ENCODE data around the gene AKAP4. TPM values are rescaled to one million over a fixed set of nuclear protein-coding genes. Genes with fewer than 3 reads are reported as not detected.

AKAP4 gene
- total RNA-seq, 4 donors from 2014 or later: not detected

DNA sequence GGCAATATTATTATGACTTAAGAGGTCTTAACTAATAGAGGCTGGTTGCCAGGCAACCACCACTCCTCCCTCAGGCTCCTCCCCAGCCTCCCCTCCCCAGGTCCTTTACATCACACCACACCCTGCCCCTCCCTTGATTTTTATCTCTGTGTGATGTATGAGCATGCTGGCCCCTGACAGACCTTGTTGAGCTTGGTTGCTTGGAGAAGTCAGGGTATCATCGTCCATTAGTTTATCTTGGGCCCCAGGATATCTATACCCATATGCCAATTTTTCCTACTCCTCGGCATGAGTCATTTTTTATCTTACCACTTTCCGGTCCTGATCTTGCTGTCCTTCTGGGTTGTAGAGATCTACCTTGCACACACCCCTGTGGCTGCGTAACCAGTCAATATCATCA lies 2.5 kb downstream of the AKAP4 start:
- no peak for DNase-seq (ENCODE audit: low spot score in 2 of 2)
- 66% methylated on average over 4 of the region's 4 CpGs for WGBS
- TF ChIP-seq EP300 (IDR thresholded peaks at IDR 0.05) (no peak), POLR2AphosphoS5 (IDR thresholded peaks at IDR 0.05) (no peak), POLR2A (IDR thresholded peaks at IDR 0.05) (no peak)
- TF ChIP-seq, protein P1, sequence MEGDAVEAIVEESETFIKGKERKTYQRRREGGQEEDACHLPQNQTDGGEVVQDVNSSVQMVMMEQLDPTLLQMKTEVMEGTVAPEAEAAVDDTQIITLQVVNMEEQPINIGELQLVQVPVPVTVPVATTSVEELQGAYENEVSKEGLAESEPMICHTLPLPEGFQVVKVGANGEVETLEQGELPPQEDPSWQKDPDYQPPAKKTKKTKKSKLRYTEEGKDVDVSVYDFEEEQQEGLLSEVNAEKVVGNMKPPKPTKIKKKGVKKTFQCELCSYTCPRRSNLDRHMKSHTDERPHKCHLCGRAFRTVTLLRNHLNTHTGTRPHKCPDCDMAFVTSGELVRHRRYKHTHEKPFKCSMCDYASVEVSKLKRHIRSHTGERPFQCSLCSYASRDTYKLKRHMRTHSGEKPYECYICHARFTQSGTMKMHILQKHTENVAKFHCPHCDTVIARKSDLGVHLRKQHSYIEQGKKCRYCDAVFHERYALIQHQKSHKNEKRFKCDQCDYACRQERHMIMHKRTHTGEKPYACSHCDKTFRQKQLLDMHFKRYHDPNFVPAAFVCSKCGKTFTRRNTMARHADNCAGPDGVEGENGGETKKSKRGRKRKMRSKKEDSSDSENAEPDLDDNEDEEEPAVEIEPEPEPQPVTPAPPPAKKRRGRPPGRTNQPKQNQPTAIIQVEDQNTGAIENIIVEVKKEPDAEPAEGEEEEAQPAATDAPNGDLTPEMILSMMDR (IDR thresholded peaks at IDR 0.05): no peak
- Histone ChIP-seq H3K4me1 (no peaks in the 10 kb centered on the region), H3K9me3 (no peaks in the 10 kb centered on the region), H3K36me3 (no peaks in the 10 kb centered on the region), H3K4me3 (no peak overlapping the region), H3K27me3 (no peaks in the 10 kb centered on the region), H3K27ac (no peak overlapping the region)

DNA sequence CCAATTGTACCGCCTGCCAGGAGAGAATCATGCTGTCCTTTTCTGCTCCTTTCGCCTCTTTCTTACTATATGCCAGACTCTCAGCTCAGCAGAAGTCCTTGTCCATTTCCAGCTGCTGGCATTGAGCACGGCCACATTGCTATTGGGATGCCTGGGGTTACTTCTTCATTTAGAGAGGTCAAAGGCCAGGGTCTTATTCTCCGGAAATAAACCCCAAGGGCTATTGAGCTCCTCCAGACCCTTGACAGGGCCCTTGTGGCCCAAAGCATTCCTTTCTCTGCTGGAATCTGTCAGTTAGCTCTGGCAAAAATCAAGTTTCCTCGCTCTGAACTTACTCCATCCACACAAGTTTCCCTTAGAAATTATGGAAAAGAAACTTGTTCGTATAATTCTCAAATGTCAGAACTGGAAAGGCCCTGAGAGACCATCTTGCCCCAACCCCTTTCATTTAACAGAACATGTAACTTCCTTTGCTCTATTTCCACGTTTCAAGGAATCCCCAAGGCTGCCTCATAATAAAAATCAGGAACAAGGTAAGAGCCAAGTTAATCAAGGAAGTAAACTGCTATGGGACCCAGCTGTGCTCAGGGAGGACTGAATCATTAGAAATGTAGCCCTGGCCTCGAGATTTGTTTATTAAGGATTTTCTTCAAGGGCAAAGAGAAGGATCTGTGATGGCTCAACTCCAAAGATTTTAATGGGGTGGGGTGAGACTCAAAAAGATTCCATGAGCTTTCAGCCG lies 11.8 kb downstream of the AKAP4 start:
- no peak overlapping the region for H3K27ac ChIP-seq
- 45% methylated on average over 9 of the region's 9 CpGs for WGBS
- DNase-seq (ENCODE audit: low spot score in 2 of 2): no peak

DNA sequence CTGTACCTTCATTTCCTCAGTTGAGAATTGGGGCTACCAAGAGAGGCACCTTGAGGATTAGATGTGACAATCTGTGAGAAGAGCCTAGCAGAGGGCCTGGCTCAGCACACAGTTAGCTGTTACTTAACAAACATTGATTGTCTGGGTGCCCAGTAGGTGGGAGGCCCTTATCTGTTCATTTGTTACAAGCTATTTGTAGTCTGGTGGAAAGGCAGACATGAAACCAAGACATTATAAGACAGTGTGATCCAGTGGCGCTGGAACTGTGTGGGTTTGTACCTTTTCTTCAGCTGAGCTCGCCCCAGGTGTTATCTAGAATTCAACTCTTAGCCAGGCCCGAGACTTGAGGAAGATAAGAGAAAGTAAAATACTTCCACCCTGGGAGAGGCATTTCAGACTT lies 16.9 kb downstream of the AKAP4 start:
- H3K9me3 ChIP-seq: no peaks in the 10 kb centered on the region
- H3K36me3 ChIP-seq: no peaks in the 10 kb centered on the region
- WGBS: 63% methylated on average over 3 of the region's 3 CpGs
- no peak overlapping the region for H3K4me3 ChIP-seq
- no peak for DNase-seq (ENCODE audit: low spot score in 2 of 2)
- H3K4me1 ChIP-seq: no peaks in the 10 kb centered on the region
- TF ChIP-seq, protein P1 (IDR thresholded peaks at IDR 0.05): no peak
- TF ChIP-seq POLR2AphosphoS5 (IDR thresholded peaks at IDR 0.05) (no peak), POLR2A (IDR thresholded peaks at IDR 0.05) (no peak), EP300 (IDR thresholded peaks at IDR 0.05) (no peak)
- no peak overlapping the region for H3K27ac ChIP-seq
- no peaks in the 10 kb centered on the region for H3K27me3 ChIP-seq

More for the DNA sequence above, 11.8 kb downstream of the AKAP4 start:
- Histone ChIP-seq H3K36me3 (no peaks in the 10 kb centered on the region), H3K27me3 (no peaks in the 10 kb centered on the region), H3K9me3 (no peaks in the 10 kb centered on the region), H3K4me1 (peaks cover 8% of the 10 kb centered on the region), H3K4me3 (no peak overlapping the region)
- no peak for TF ChIP-seq POLR2A (IDR thresholded peaks at IDR 0.05)
- TF ChIP-seq, protein P1 (IDR thresholded peaks at IDR 0.05): no peak
- TF ChIP-seq POLR2AphosphoS5 (IDR thresholded peaks at IDR 0.05): no peak
- no peak for TF ChIP-seq EP300 (IDR thresholded peaks at IDR 0.05)

DNA sequence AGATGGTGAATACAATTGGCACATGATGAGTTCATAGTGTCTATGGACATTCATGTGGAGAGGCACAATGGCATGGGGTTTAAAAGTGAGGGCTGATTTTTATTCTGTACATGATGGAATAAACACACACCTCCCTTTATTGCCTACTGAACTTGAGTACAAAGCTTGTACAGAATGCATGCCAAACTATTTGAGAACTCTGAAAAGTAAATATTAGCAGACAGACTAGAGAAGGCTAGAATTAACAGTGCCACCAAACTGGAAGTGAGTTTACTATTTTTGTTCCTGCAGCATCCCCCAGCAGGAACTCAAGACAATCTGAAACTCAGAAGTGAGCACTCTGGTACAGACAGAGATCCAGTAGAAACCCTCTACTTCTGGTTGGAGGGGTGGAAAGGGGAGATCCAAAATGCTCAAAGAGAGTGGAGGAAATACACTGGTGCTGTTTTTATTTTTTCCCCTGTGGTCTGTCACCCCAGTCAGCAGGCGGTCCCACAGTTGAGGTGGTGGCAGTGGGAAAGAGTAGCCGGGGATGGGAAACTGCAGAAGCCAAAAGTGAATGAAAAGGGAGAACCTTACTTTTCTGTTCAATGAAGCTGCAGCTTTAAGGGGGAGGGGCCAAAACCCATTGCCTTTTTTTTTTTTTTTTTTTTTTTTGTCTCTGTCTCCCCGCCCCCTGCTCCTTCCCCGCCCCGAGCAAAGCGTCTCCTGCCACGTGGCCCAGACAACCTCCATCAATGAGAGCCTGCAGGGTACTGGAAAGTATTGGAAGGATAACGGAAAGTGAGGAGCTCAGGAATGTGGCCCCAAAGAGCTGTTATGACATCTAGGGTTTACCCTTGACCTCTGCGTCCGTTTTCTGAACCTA lies 20.5 kb downstream of the AKAP4 start:
- 46% methylated on average over 10 of the region's 10 CpGs for WGBS
- H3K27ac ChIP-seq: no peak overlapping the region
- no peaks in the 10 kb centered on the region for H3K9me3 ChIP-seq
- no peak for TF ChIP-seq EP300 (IDR thresholded peaks at IDR 0.05)
- TF ChIP-seq POLR2A (IDR thresholded peaks at IDR 0.05): no peak
- TF ChIP-seq, protein P1 (IDR thresholded peaks at IDR 0.05): no peak
- TF ChIP-seq POLR2AphosphoS5 (IDR thresholded peaks at IDR 0.05): no peak
- DNase-seq (ENCODE audit: low spot score in 2 of 2): no peak
- H3K4me1 ChIP-seq: no peaks in the 10 kb centered on the region
- no peaks in the 10 kb centered on the region for H3K36me3 ChIP-seq
- H3K4me3 ChIP-seq: no peak overlapping the region
- H3K27me3 ChIP-seq: no peaks in the 10 kb centered on the region

DNA sequence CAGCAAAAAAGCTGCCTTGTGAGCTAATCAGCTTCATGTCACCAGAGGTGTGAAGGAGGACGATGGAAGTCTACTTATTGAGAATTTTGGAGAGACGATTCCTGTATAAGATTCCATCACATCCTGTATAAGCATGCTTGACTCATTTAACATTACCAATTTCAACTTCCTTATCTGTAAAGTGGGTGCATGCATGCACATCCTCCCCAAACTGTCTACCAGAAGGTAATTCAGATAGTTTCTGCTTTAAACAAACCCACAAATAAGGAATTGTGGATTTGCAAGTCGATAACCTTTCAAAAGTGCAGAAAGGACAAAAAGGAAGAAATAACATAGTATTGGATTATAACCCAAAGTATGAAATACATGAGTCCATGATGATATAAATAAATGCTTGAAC lies 31.1 kb downstream of the AKAP4 start:
- WGBS: 81% methylated on average over 3 of the region's 3 CpGs
- TF ChIP-seq EP300 (IDR thresholded peaks at IDR 0.05): no peak
- TF ChIP-seq POLR2AphosphoS5 (IDR thresholded peaks at IDR 0.05): no peak
- TF ChIP-seq, protein P1 (IDR thresholded peaks at IDR 0.05): no peak
- no peak for TF ChIP-seq POLR2A (IDR thresholded peaks at IDR 0.05)

More for the DNA sequence above, 31.1 kb downstream of the AKAP4 start:
- Histone ChIP-seq H3K27me3 (no peaks in the 10 kb centered on the region), H3K4me3 (no peak overlapping the region), H3K36me3 (no peaks in the 10 kb centered on the region), H3K4me1 (no peaks in the 10 kb centered on the region), H3K27ac (no peak overlapping the region), H3K9me3 (no peaks in the 10 kb centered on the region)
- DNase-seq (ENCODE audit: low spot score in 2 of 2): no peak
